PC-3 (cell line): Measurements from ENCODE around the gene MACROD2. TPM values are rescaled to one million over a fixed set of nuclear protein-coding genes. Genes with fewer than 3 reads are reported as not detected.

Experiments
- ATAC-seq: fragments of 200-7000 bp; cut with Tn5 transposase; 2 replicates; pipeline ENCODE4 v1.9.1; 2020; ENCODE audit warnings: mild to moderate bottlenecking, moderate library complexity
- BruUV-seq: library from RNA; stranded (reverse); fragments of 400-500 nt; replicated peaks from 2 replicates; lab custom pipeline; 2021; lab: Mats Ljungman, UMichigan
- CTCF ChIA-PET: fragments of 300-600 bp; sonication (Branson Sonifier 250); formaldehyde crosslinking; loops from one replicate; lab custom pipeline; 2022; ENCODE audit warnings: antibody characterized with exemption; lab: Charles Lee
- POLR2A ChIA-PET: fragments of 300-600 bp; sonication (Branson Sonifier 250); formaldehyde crosslinking; loops from one replicate; lab custom pipeline; 2022; ENCODE audit warnings: antibody characterized with exemption; ENCODE audit not compliant: unreplicated experiment; lab: Charles Lee
- DNase-seq: peaks from one replicate; pipeline ENCODE4 v3.0.0-alpha.2; 2015
- H2AFZ ChIP-seq: fragments of 300-600 bp; sonication (generic); 2 replicates; pipeline ENCODE4 v1.6.0; 2016; ENCODE audit warnings: antibody characterized with exemption, low read length
- H3F3A ChIP-seq: fragments of 300-600 bp; sonication (generic); one replicate; pipeline ENCODE4 v1.6.0; 2017; ENCODE audit warnings: antibody characterized with exemption, low read length, control low read depth, mild to moderate bottlenecking; ENCODE audit not compliant: unreplicated experiment
- H3K27ac ChIP-seq: fragments of 300-600 bp; sonication (generic); 2 replicates; pipeline ENCODE4 v1.5.1; 2016; ENCODE audit warnings: mild to moderate bottlenecking, low read length
- H3K27me3 ChIP-seq: fragments of 300-600 bp; sonication (generic); 2 replicates; pipeline ENCODE4 v1.6.1; 2016; ENCODE audit warnings: low read length, mixed read lengths
- H3K36me3 ChIP-seq: fragments of 300-600 bp; sonication (generic); 2 replicates; pipeline ENCODE4 v1.6.1; 2016; ENCODE audit warnings: low read depth, mixed run types, low read length, mixed read lengths
- H3K4me1 ChIP-seq: fragments of 300-600 bp; sonication (generic); 2 replicates; pipeline ENCODE4 v1.5.1; 2016; ENCODE audit warnings: low read length; ENCODE audit not compliant: insufficient read depth
- H3K4me2 ChIP-seq: fragments of 300-600 bp; sonication (generic); 2 replicates; pipeline ENCODE4 v1.6.0; 2016; ENCODE audit warnings: low read length
- H3K4me3 ChIP-seq: fragments of 300-600 bp; sonication (generic); 2 replicates; pipeline ENCODE4 v1.5.1; 2016; ENCODE audit warnings: mild to moderate bottlenecking, low read length, mixed read lengths
- H3K79me2 ChIP-seq: fragments of 300-600 bp; sonication (generic); 2 replicates; pipeline ENCODE4 v1.6.1; 2017; ENCODE audit warnings: low read length, mixed read lengths
- H3K9ac ChIP-seq: fragments of 300-600 bp; sonication (generic); 2 replicates; pipeline ENCODE4 v1.6.0; 2016; ENCODE audit warnings: mild to moderate bottlenecking, low read length
- H3K9me2 ChIP-seq: fragments of 300-600 bp; sonication (generic); replicated peaks from 2 replicates; pipeline ENCODE4 v1.6.1; 2016; ENCODE audit warnings: mixed run types, low read length, mixed read lengths
- H3K9me3 ChIP-seq: fragments of 300-600 bp; sonication (generic); 2 replicates; pipeline ENCODE4 v1.6.1; 2016; ENCODE audit warnings: low read length, mixed read lengths
- H4K20me1 ChIP-seq: fragments of 300-600 bp; sonication (generic); 2 replicates; pipeline ENCODE4 v1.6.1; 2016; ENCODE audit warnings: low read length, mixed read lengths
- CTCF ChIP-seq: fragments of 300-600 bp; sonication (generic); conservative IDR thresholded peaks from 2 replicates; pipeline ENCODE4 v1.5.1; 2017; ENCODE audit warnings: antibody characterized with exemption, low read depth, mild to moderate bottlenecking, low read length
- EZH2 ChIP-seq: fragments of 300-600 bp; sonication (generic); IDR thresholded peaks from one replicate; pipeline ENCODE4 v1.6.1; 2017; ENCODE audit warnings: antibody characterized with exemption, mild to moderate bottlenecking, low read length; ENCODE audit not compliant: unreplicated experiment
- EZH2phosphoT487 ChIP-seq: fragments of 300-600 bp; sonication (generic); IDR thresholded peaks from 2 replicates; pipeline ENCODE4 v1.6.1; 2018; ENCODE audit warnings: mild to moderate bottlenecking, antibody characterized with exemption, low read length, borderline replicate concordance
- intact Hi-C: fragments of 100-400 bp; cut with micrococcal nuclease; formaldehyde crosslinking; loops from 2 replicates; pipeline ENCODE4 v1.9.0; 2023
- total RNA-seq: library from RNA; depleted of rRNA; stranded (reverse); fragments of >200 nt; gene quantifications from 2 replicates; pipeline ENCODE4 v1.2.3, GENCODE V29; 2014

MACROD2 gene
- total RNA-seq, 1 experiment from 2014 or later: 3.1 TPM

GRCh38 chr20:14953736-14954135 is 958.4 kb downstream of the MACROD2 start:
- Histone ChIP-seq H3K36me3 (no peaks in the 10 kb centered on the region), H4K20me1 (no peaks in the 10 kb centered on the region), H3K27me3 (no peaks in the 10 kb centered on the region), H3K9me2 (no peaks in the 10 kb centered on the region), H3F3A (no peaks in the 10 kb centered on the region), H3K79me2 (no peaks in the 10 kb centered on the region), H3K4me2 (no peak overlapping the region), H3K4me1 (peaks cover 11% of the 10 kb centered on the region), H3K4me3 (no peak overlapping the region), H3K9ac (no peak overlapping the region), H3K27ac (no peak overlapping the region), H2AFZ (no peak overlapping the region), H3K9me3 (no peaks in the 10 kb centered on the region)
- intact Hi-C loops: no loop called here
- ChIA-PET POLR2A (no interaction called here), CTCF (no interaction called here)
- no TSS peak for BruUV-seq
- TF ChIP-seq EZH2phosphoT487: no peak
- TF ChIP-seq EZH2: no peak
- TF ChIP-seq CTCF: no peak
- ATAC-seq (no peak), DNase-seq (no peak)

- no peak overlapping the region for H3K4me3 ChIP-seq
- H3K9ac ChIP-seq: no peak overlapping the region
- H3F3A ChIP-seq: no peaks in the 10 kb centered on the region
- no TSS peak for BruUV-seq
- no peaks in the 10 kb centered on the region for H3K9me3 ChIP-seq
- peaks cover 11% of the 10 kb centered on the region for H3K4me1 ChIP-seq
- POLR2A ChIA-PET: no interaction called here
- CTCF ChIA-PET: no interaction called here
- DNase-seq: no peak
- no peak overlapping the region for H3K27ac ChIP-seq
- no peak overlapping the region for H3K4me2 ChIP-seq
- TF ChIP-seq EZH2 (no peak), EZH2phosphoT487 (no peak)
- no peaks in the 10 kb centered on the region for H3K9me2 ChIP-seq
- intact Hi-C loops: no loop called here
- no peak for ATAC-seq
- H2AFZ ChIP-seq: peak overlapping the region; percentile 29; the same call in 1 of the 2 replicates
- no peaks in the 10 kb centered on the region for H4K20me1 ChIP-seq
- H3K27me3 ChIP-seq: no peaks in the 10 kb centered on the region
- no peaks in the 10 kb centered on the region for H3K36me3 ChIP-seq
- H3K79me2 ChIP-seq: no peaks in the 10 kb centered on the region
Observed at GRCh38 chr20:14955399-14955798, 960.1 kb downstream of the MACROD2 start.

- no TSS peak for BruUV-seq
Observed at GRCh38 chr20:14956026-14956425, 960.7 kb downstream of the MACROD2 start.

More at GRCh38 chr20:14956026-14956425, 960.7 kb downstream of the MACROD2 start:
- intact Hi-C loops: no loop called here
- H3K4me1 ChIP-seq: peaks cover 11% of the 10 kb centered on the region
- H4K20me1 ChIP-seq: no peaks in the 10 kb centered on the region
- H3F3A ChIP-seq: no peaks in the 10 kb centered on the region
- ChIA-PET POLR2A (no interaction called here), CTCF (no interaction called here)
- H2AFZ ChIP-seq: no peak overlapping the region
- H3K79me2 ChIP-seq: no peaks in the 10 kb centered on the region
- H3K27ac ChIP-seq: no peak overlapping the region
- no peak overlapping the region for H3K9ac ChIP-seq
- no peak for ATAC-seq
- no peaks in the 10 kb centered on the region for H3K9me3 ChIP-seq
- H3K4me2 ChIP-seq: no peak overlapping the region
- H3K4me3 ChIP-seq: no peak overlapping the region
- no peak for DNase-seq
- H3K9me2 ChIP-seq: no peaks in the 10 kb centered on the region
- no peaks in the 10 kb centered on the region for H3K36me3 ChIP-seq
- no peaks in the 10 kb centered on the region for H3K27me3 ChIP-seq
- TF ChIP-seq EZH2phosphoT487 (no peak), CTCF (no peak), EZH2 (no peak)
